ENCODE measurements around the gene USP3.
A peak's percentile ranks its signal among the peaks of the same experiment; 100 is the strongest.
"Not testable (repeated sequence)": the region's sequence is repeated elsewhere in the genome, so short reads cannot be mapped to it uniquely, and the experiment has no call there.

Gene USP3

GRCh38 chr15:63513728-63514127, 9.3 kb downstream of the USP3 start:
- no peak for DNase-seq

- no peak for DNase-seq
These were observed 10.1 kb downstream of the USP3 start for GRCh38 chr15:63514531-63514943.

GRCh38 chr15:63517202-63517601, 12.8 kb downstream of the USP3 start:
- DNase-seq: no peak

- peak; percentile 31 for DNase-seq
These were observed 13.2 kb downstream of the USP3 start for GRCh38 chr15:63517628-63518027.

GRCh38 chr15:63519041-63519440, 14.6 kb downstream of the USP3 start:
- no peak for DNase-seq

GRCh38 chr15:63519548-63520178, 15.3 kb downstream of the USP3 start:
- no peak for DNase-seq

- not testable (repeated sequence) for DNase-seq
These were observed 16.1 kb downstream of the USP3 start for GRCh38 chr15:63520462-63520861.

- no peak for DNase-seq
These were observed 17.8 kb downstream of the USP3 start for GRCh38 chr15:63522225-63522578.

GRCh38 chr15:63523306-63523990, 19.1 kb downstream of the USP3 start:
- DNase-seq: no peak

- DNase-seq: no peak
These were observed 20.1 kb downstream of the USP3 start for GRCh38 chr15:63524316-63525015.

- no peak for DNase-seq
These were observed 22.0 kb downstream of the USP3 start for GRCh38 chr15:63526401-63526800.

- no peak for DNase-seq
These were observed 23.8 kb downstream of the USP3 start for GRCh38 chr15:63528138-63528659.

- DNase-seq: no peak
These were observed 25.8 kb downstream of the USP3 start for GRCh38 chr15:63530235-63530634.

- DNase-seq: no peak
These were observed 26.4 kb downstream of the USP3 start for GRCh38 chr15:63530752-63531299.

- DNase-seq: no peak
These were observed 27.2 kb downstream of the USP3 start for GRCh38 chr15:63531586-63531985.

- DNase-seq: no peak
These were observed 27.9 kb downstream of the USP3 start for GRCh38 chr15:63532307-63532744.

- DNase-seq: not testable (repeated sequence)
These were observed 30.5 kb downstream of the USP3 start for GRCh38 chr15:63534888-63535287.

- DNase-seq: no peak
These were observed 31.3 kb downstream of the USP3 start for GRCh38 chr15:63535689-63536088.

GRCh38 chr15:63538876-63539275, 34.5 kb downstream of the USP3 start:
- DNase-seq: no peak

GRCh38 chr15:63539521-63539920, 35.1 kb downstream of the USP3 start:
- DNase-seq: peak; percentile 33

GRCh38 chr15:63539998-63540397, 35.6 kb downstream of the USP3 start:
- no peak for DNase-seq

GRCh38 chr15:63540449-63540848, 36.1 kb downstream of the USP3 start:
- DNase-seq: no peak

GRCh38 chr15:63544258-63545026, 40.0 kb downstream of the USP3 start:
- DNase-seq: no peak

Measured in CD4-positive, alpha-beta T cell treated with Interleukin-17A for 4 hours (primary cell).